ENCODE data around the gene COPB2.

GRCh38 chr3:139434228-139434627, 44.8 kb upstream of the COPB2 start:
- TF ChIP-seq CTCF (IDR thresholded peaks at IDR 0.05; ENCODE audit: extremely low read depth in 1 of 2, insufficient read depth in 1 of 2, low read depth in 1 of 2, low read length in 2 of 2) = no peak
- TF ChIP-seq EZH2 (IDR thresholded peaks at IDR 0.05; ENCODE audit: borderline replicate concordance, low read depth, low read length, severe bottlenecking) = no peak
- no peak for TF ChIP-seq MAX (IDR thresholded peaks at IDR 0.05; ENCODE audit: insufficient read depth, insufficient read length)
- no peak for TF ChIP-seq POLR2AphosphoS5 (IDR thresholded peaks at IDR 0.05; ENCODE audit: insufficient read depth, low read depth, low read length)
- no peak for TF ChIP-seq POLR2A (IDR thresholded peaks at IDR 0.05; ENCODE audit: low read depth, low read length)
- TF ChIP-seq JUN (IDR thresholded peaks at IDR 0.05; ENCODE audit: borderline replicate concordance, insufficient read depth, insufficient read length, low read depth) = no peak
- TF ChIP-seq MYC (IDR thresholded peaks at IDR 0.05; ENCODE audit: low read depth, low read length) = no peak
- TF ChIP-seq GATA2 (IDR thresholded peaks at IDR 0.05; ENCODE audit: insufficient read depth, insufficient read length, low read depth, low read length) = no peak
- no peak for TF ChIP-seq FOS (IDR thresholded peaks at IDR 0.05; ENCODE audit: borderline replicate concordance, insufficient read depth, low read length)
